ENCODE results near the gene BRD1.

The BRD1 gene

DNA sequence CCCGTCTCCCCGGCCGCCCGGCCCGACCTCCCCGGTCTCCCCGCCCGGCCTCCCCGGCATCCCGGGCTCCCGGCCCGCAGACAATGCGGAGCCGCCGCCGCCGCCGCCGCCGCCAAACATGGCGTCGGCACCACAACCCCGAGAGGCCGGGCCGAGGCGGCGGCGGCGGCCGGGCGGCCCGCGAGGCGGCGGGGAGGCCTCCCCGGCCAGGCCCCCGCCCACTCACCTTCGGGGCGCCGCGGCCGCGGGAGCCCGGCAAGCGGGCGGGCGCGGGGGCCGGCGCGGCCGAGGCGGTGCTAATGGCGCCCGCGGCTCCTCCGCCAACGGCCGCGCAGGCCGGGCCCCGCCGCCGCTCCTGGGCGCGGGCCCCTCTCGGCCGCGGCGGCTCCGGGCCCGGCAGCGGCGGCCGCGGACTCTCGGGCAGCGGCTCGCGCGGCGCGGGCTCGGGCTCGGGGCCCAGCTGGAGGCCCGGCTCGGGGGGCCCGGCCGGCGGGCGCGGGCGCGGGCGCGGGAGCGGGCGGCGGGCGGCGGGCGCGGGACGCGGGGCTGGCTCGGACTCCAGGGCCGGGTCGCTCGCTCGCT is 311 bp downstream of the BRD1 start:
- TF ChIP-seq, protein P1, sequence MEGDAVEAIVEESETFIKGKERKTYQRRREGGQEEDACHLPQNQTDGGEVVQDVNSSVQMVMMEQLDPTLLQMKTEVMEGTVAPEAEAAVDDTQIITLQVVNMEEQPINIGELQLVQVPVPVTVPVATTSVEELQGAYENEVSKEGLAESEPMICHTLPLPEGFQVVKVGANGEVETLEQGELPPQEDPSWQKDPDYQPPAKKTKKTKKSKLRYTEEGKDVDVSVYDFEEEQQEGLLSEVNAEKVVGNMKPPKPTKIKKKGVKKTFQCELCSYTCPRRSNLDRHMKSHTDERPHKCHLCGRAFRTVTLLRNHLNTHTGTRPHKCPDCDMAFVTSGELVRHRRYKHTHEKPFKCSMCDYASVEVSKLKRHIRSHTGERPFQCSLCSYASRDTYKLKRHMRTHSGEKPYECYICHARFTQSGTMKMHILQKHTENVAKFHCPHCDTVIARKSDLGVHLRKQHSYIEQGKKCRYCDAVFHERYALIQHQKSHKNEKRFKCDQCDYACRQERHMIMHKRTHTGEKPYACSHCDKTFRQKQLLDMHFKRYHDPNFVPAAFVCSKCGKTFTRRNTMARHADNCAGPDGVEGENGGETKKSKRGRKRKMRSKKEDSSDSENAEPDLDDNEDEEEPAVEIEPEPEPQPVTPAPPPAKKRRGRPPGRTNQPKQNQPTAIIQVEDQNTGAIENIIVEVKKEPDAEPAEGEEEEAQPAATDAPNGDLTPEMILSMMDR (IDR thresholded peaks at IDR 0.05; ENCODE audit: low read depth, low read length), result no peak

DNA sequence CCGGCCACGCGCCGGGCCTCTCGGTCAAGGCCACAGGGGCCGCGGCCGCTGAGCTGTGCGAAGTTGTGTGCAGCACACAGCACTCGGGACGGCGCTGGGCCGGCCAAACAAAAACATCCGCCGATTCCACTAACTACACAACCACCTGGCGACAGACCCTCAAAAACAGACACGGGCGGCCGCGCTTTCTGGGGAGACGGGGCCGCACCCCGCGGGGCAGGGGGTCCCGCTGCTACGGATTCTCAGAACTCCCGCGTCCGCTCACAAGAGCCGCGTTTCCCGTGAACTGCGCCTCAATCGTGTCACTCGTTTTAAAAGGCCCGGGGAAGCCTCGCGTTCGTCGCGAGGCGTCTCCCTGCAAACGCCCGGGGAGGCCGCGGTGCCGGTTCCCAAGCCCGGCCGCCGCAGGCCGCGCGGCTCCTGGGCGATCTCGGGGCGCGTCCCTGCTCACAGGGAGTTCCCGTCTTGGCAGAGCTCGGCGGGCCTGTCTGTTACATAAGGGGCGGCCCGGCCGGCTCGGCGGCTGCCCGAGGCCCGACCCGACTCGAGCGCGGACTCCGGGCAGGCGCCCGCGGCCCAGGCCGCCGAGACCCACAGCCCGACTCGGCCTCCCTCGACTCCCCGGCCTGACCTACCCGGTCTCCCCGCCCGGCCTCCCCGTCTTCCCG is 936 bp downstream of the BRD1 start:
- TF ChIP-seq, protein P1 (IDR thresholded peaks at IDR 0.05; ENCODE audit: low read depth, low read length), result no peak
- peak overlapping the region; percentile 81 for H3K4me3 ChIP-seq (ENCODE audit: low read depth, low read length)

More for the DNA sequence above, 311 bp downstream of the BRD1 start:
- peak overlapping the region; percentile 81 for H3K4me3 ChIP-seq (ENCODE audit: low read depth, low read length)

DNA sequence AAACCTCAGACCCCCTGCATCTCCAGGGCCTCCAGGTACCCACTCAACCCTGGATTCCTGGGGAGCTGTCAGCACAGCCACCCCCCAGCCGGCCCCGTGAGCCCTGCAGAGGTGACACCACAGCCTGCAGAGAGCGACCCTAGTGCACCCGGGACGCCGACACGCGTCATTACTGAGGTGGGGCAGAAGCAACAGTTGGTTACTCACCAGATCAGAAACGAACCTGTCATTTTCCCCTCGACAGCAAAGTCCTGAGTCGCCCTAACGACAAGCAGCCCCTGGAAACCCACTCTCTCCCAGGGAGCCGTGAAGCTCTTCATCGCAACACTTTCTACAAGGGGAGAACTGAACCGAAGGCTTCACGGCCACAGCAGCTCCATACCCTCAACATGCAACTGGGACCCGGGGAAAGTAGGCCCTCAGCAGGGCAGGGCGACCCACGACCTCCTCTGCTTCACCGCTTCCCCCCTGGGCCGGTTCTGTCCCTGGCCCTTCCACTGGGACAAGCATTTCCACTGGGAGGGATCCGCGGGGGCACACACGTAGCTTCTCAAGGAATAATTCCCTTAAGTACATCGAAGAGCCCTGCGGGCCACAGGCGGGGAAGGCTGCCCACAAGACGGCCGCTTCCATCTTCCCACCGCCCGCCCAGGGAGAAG is 1.6 kb downstream of the BRD1 start:
- peak overlapping the region; percentile 81 for H3K4me3 ChIP-seq (ENCODE audit: low read depth, low read length)
- TF ChIP-seq, protein P1 (IDR thresholded peaks at IDR 0.05; ENCODE audit: low read depth, low read length), result no peak

DNA sequence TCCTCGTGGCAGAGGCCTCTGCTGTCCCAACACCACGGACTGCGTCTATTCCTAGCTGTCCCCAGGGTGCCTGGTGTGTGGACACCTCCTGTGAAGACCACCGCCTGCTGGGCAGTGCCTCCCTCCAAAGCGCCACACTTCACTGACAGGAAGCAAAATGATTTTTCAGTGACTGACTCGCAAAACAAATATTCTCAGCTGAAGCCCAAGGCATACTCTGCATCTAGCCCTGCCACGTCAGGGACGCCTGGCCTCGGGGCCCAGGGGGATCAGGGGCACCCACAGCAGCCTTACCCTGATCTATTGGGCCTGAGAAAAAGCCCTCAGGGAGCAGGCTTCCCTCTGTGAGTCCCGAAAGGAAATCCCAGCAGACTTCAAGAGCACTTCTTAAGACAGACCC is 2.2 kb downstream of the BRD1 start:
- TF ChIP-seq, protein P1 (IDR thresholded peaks at IDR 0.05; ENCODE audit: low read depth, low read length), result no peak
- peak overlapping the region; percentile 81 for H3K4me3 ChIP-seq (ENCODE audit: low read depth, low read length)

DNA sequence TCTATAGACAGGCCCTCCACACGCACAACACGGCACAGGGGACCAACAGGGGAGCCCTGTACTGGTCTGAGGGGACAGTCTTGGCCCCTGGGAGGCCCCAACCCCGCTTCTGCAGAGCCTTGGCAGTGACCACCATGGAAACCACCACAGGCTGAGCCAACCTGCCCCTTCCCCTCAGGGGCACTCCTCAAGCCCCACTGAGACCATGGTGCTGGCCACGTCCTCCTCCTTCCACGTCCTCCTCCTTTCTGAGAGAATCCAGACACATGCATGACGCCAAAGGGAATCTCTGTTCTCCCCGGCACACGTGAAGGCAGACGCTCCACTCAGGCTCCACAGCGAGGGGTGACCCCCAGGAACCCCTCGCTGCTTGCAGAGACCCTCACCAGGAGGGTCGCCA is 2.7 kb downstream of the BRD1 start:
- TF ChIP-seq, protein P1 (IDR thresholded peaks at IDR 0.05; ENCODE audit: low read depth, low read length), result no peak
- H3K4me3 ChIP-seq (ENCODE audit: low read depth, low read length), result peak overlapping the region; percentile 81; the same call in 1 of the 2 replicates

DNA sequence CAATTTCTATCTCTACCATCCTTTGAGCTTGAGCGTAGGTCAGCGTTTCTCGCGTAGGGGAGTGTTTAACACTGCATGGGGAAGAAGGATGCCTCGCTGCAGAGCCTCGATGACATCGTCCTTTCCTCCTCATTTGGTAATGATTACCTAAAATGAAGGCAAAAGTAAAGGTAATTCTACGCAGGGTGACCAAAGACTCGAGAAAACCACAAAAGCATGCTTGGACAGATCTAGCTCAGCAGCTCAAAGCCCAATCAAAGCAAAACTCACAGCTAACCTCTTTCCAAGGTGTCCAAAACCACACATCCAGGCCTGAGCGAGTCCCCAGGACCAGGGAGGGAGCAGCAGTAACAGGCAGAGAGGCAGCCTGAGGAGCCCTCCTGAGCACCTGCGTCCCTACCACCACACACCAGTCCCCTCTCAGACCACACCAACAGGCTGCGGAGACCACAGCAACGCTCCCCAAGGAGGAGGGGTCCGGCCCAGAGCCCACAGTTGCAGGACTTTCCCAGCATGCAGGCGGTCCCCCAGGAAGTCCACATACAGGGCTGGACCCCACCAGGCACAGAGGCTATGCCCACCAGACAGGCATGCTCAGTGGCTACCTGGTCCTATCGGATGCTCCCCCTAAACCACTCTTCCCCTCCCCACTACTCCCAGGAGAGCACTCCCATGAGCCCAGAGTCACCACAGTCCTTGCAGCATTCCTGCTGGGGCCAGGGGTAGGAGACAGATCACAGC is 3.3 kb downstream of the BRD1 start:
- no peak overlapping the region for H3K4me3 ChIP-seq (ENCODE audit: low read depth, low read length)
- TF ChIP-seq, protein P1 (IDR thresholded peaks at IDR 0.05; ENCODE audit: low read depth, low read length), result no peak
